DND-41 (cell line): Measurements from ENCODE around the gene ITGA8.

Source experiments
- ATAC-seq: fragments of 200-7000 bp; cut with Tn5 transposase; 3 replicates; pipeline ENCODE4 v1.9.1; 2021; ENCODE audit warnings: low read depth; ENCODE audit not compliant: insufficient read depth
- DNase-seq: peaks from one replicate; pipeline ENCODE4 v3.0.0-alpha.2; 2020
- H2AFZ ChIP-seq: 2 replicates; pipeline ENCODE4 v1.6.0; 2012; ENCODE audit warnings: low read depth, low read length
- H3K27ac ChIP-seq: 2 replicates; pipeline ENCODE4 v1.5.1; 2012; ENCODE audit warnings: low read length, inconsistent platforms
- H3K27me3 ChIP-seq: fragments of 200-600 bp; sonication (generic); 2 replicates; pipeline ENCODE4 v1.6.0; 2012; ENCODE audit warnings: low read length, mild to moderate bottlenecking, inconsistent platforms; ENCODE audit not compliant: insufficient read depth, poor library complexity
- H3K36me3 ChIP-seq: 2 replicates; pipeline ENCODE4 v1.5.1; 2012; ENCODE audit warnings: low read length, inconsistent platforms; ENCODE audit not compliant: insufficient read depth
- H3K4me1 ChIP-seq: 2 replicates; pipeline ENCODE4 v1.5.1; 2012; ENCODE audit warnings: mild to moderate bottlenecking, low read length; ENCODE audit not compliant: insufficient read depth
- H3K4me2 ChIP-seq: 2 replicates; pipeline ENCODE4 v1.6.0; 2012; ENCODE audit warnings: mild to moderate bottlenecking, moderate library complexity, low read length, inconsistent platforms; ENCODE audit not compliant: insufficient read depth
- H3K4me3 ChIP-seq, 2 experiments: fragments of 200-600 bp in 1 of 2; shearing (Covaris generic) in 1 of 2; 2 replicates each; pipeline ENCODE4 v1.5.1; 2012 to 2016; ENCODE audit warnings: inconsistent platforms in 2 of 2, low read length in 2 of 2, mild to moderate bottlenecking in 2 of 2, low read depth in 1 of 2, moderate library complexity in 1 of 2
- H3K79me2 ChIP-seq: 2 replicates; pipeline ENCODE4 v1.6.0; 2012; ENCODE audit warnings: low read length, inconsistent platforms; ENCODE audit not compliant: insufficient read depth
- H3K9ac ChIP-seq: 2 replicates; pipeline ENCODE4 v1.6.0; 2012; ENCODE audit warnings: low read depth, mild to moderate bottlenecking, inconsistent platforms, low read length, moderate library complexity
- H3K9me3 ChIP-seq: 2 replicates; pipeline ENCODE4 v1.5.1; 2012; ENCODE audit warnings: low read length, moderate library complexity, mild to moderate bottlenecking, inconsistent platforms; ENCODE audit not compliant: insufficient read depth, severe bottlenecking
- H4K20me1 ChIP-seq: 2 replicates; pipeline ENCODE4 v1.6.0; 2012; ENCODE audit warnings: low read length; ENCODE audit not compliant: insufficient read depth
- CTCF ChIP-seq: IDR thresholded peaks from 2 replicates; pipeline ENCODE4 v1.5.1; 2012; ENCODE audit warnings: borderline replicate concordance, low read length, moderate library complexity, mild to moderate bottlenecking; ENCODE audit not compliant: poor library complexity, severe bottlenecking; ENCODE audit errors: extremely low read depth
- EZH2 ChIP-seq: IDR thresholded peaks from 3 replicates; pipeline ENCODE4 v1.6.1; 2012; ENCODE audit warnings: borderline replicate concordance, low read depth, mild to moderate bottlenecking, moderate library complexity, low read length, inconsistent platforms; ENCODE audit not compliant: severe bottlenecking

ITGA8 gene

GRCh38 chr10:15704581-15704968 is 15.1 kb downstream of the ITGA8 start:
- H3K79me2 ChIP-seq = no peaks in the 10 kb centered on the region
- no peaks in the 10 kb centered on the region for H3K9me3 ChIP-seq
- no peak overlapping the region for H2AFZ ChIP-seq
- ATAC-seq (no peak), DNase-seq (no peak)
- H3K27me3 ChIP-seq = no peaks in the 10 kb centered on the region
- no peaks in the 10 kb centered on the region for H3K4me1 ChIP-seq
- no peak overlapping the region for H3K9ac ChIP-seq
- no peak overlapping the region for H3K4me2 ChIP-seq
- H3K4me3 ChIP-seq = no peak overlapping the region
- no peaks in the 10 kb centered on the region for H3K36me3 ChIP-seq
- TF ChIP-seq EZH2 (no peak), CTCF (no peak)
- H4K20me1 ChIP-seq = no peaks in the 10 kb centered on the region
- H3K27ac ChIP-seq = no peak overlapping the region

- no peaks in the 10 kb centered on the region for H3K9me3 ChIP-seq
- H3K36me3 ChIP-seq = no peaks in the 10 kb centered on the region
- TF ChIP-seq EZH2 (no peak), CTCF (no peak)
Measured at GRCh38 chr10:15703944-15704580, 15.7 kb downstream of the ITGA8 start.

GRCh38 chr10:15703151-15703880 is 16.4 kb downstream of the ITGA8 start:
- Histone ChIP-seq H3K4me2 (no peak overlapping the region), H3K79me2 (no peaks in the 10 kb centered on the region), H3K36me3 (no peaks in the 10 kb centered on the region), H3K4me1 (no peaks in the 10 kb centered on the region), H3K9ac (no peak overlapping the region), H3K27ac (no peak overlapping the region), H4K20me1 (no peaks in the 10 kb centered on the region), H3K9me3 (no peaks in the 10 kb centered on the region), H2AFZ (no peak overlapping the region), H3K4me3 (no peak overlapping the region), H3K27me3 (no peaks in the 10 kb centered on the region)
- ATAC-seq (no peak), DNase-seq (no peak)
- no peak for TF ChIP-seq EZH2
- TF ChIP-seq CTCF = no peak

More at GRCh38 chr10:15703944-15704580, 15.7 kb downstream of the ITGA8 start:
- Histone ChIP-seq H4K20me1 (no peaks in the 10 kb centered on the region), H3K4me1 (no peaks in the 10 kb centered on the region), H3K27me3 (no peaks in the 10 kb centered on the region), H3K4me3 (no peak overlapping the region), H3K27ac (no peak overlapping the region), H3K4me2 (no peak overlapping the region), H3K9ac (no peak overlapping the region), H3K79me2 (no peaks in the 10 kb centered on the region), H2AFZ (no peak overlapping the region)
- no peak for DNase-seq
- no peak for ATAC-seq
